ENCODE data around the gene PACS2.

DNA sequence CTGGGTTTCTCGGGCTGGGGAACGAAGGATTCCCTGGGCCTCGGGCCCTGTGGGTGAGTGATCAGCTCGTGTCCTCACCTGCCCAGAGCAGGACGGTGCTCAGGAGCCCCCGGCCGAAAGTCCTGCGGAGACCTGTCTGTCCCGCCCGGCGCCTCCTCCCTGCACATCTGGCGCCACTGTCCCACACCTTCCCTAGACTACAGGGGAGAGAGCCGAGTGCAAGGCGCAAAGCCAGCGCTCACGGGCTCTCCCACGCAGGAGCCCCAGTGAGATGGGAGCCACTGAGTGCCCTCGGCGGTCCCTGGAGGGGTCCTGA lies 70.7 kb downstream of the PACS2 start:
- TF ChIP-seq, protein P1, sequence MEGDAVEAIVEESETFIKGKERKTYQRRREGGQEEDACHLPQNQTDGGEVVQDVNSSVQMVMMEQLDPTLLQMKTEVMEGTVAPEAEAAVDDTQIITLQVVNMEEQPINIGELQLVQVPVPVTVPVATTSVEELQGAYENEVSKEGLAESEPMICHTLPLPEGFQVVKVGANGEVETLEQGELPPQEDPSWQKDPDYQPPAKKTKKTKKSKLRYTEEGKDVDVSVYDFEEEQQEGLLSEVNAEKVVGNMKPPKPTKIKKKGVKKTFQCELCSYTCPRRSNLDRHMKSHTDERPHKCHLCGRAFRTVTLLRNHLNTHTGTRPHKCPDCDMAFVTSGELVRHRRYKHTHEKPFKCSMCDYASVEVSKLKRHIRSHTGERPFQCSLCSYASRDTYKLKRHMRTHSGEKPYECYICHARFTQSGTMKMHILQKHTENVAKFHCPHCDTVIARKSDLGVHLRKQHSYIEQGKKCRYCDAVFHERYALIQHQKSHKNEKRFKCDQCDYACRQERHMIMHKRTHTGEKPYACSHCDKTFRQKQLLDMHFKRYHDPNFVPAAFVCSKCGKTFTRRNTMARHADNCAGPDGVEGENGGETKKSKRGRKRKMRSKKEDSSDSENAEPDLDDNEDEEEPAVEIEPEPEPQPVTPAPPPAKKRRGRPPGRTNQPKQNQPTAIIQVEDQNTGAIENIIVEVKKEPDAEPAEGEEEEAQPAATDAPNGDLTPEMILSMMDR (IDR thresholded peaks at IDR 0.05): no peak
- TF ChIP-seq EZH2 (IDR thresholded peaks at IDR 0.05): no peak
